Loucy (cell line): ENCODE results near the gene KIF14.

Source experiments
- H2AFZ ChIP-seq: fragments of 200-600 bp; sonication (generic); 2 replicates; pipeline ENCODE4 v1.6.0; 2016; ENCODE audit warnings: antibody characterized with exemption, mild to moderate bottlenecking, low read length, moderate library complexity
- H3F3A ChIP-seq: fragments of 200-600 bp; 2 replicates; pipeline ENCODE4 v1.6.0; 2016; ENCODE audit warnings: antibody characterized with exemption, low read depth, mild to moderate bottlenecking
- H3K27me3 ChIP-seq: fragments of 200-600 bp; sonication (generic); 2 replicates; pipeline ENCODE4 v1.6.1; 2014; ENCODE audit warnings: low read length, mild to moderate bottlenecking; ENCODE audit not compliant: insufficient read depth, poor library complexity, severe bottlenecking
- H3K36me3 ChIP-seq: fragments of 200-600 bp; sonication (generic); 2 replicates; pipeline ENCODE4 v1.6.1; 2016; ENCODE audit warnings: low read length; ENCODE audit not compliant: insufficient read depth
- H3K4me1 ChIP-seq: fragments of 200-600 bp; sonication (generic); 2 replicates; pipeline ENCODE4 v1.5.1; 2014; ENCODE audit warnings: low read length, mild to moderate bottlenecking; ENCODE audit not compliant: insufficient read depth, poor library complexity, severe bottlenecking
- H3K4me2 ChIP-seq: fragments of 200-600 bp; sonication (generic); 2 replicates; pipeline ENCODE4 v1.6.0; 2014; ENCODE audit warnings: antibody characterized with exemption, low read length, low read depth, mild to moderate bottlenecking; ENCODE audit not compliant: poor library complexity, severe bottlenecking
- H3K4me3 ChIP-seq: fragments of 200-600 bp; sonication (generic); 2 replicates; pipeline ENCODE4 v1.5.1; 2014; ENCODE audit warnings: low read length, mild to moderate bottlenecking, mixed read lengths; ENCODE audit not compliant: poor library complexity, severe bottlenecking
- H3K79me2 ChIP-seq: fragments of 200-600 bp; sonication (generic); 2 replicates; pipeline ENCODE4 v1.6.1; 2014; ENCODE audit warnings: low read length; ENCODE audit not compliant: insufficient read depth
- H3K9ac ChIP-seq: fragments of 200-600 bp; sonication (generic); 2 replicates; pipeline ENCODE4 v1.6.0; 2014; ENCODE audit warnings: mild to moderate bottlenecking, low read depth, low read length, moderate library complexity; ENCODE audit not compliant: poor library complexity, severe bottlenecking
- H3K9me2 ChIP-seq: fragments of 200-600 bp; sonication (generic); replicated peaks from 2 replicates; pipeline ENCODE4 v1.6.1; 2016; ENCODE audit warnings: low read depth, low read length, mixed read lengths
- H3K9me3 ChIP-seq: fragments of 200-600 bp; sonication (generic); 2 replicates; pipeline ENCODE4 v1.6.1; 2014; ENCODE audit warnings: mild to moderate bottlenecking, antibody characterized with exemption, low read length, low read depth; ENCODE audit not compliant: insufficient read depth
- H4K20me1 ChIP-seq: fragments of 200-600 bp; sonication (generic); 2 replicates; pipeline ENCODE4 v1.6.0; 2014; ENCODE audit warnings: antibody characterized with exemption, low read length, mild to moderate bottlenecking; ENCODE audit not compliant: insufficient read depth, poor library complexity, severe bottlenecking
- CTCF ChIP-seq: fragments of 200-600 bp; sonication (generic); conservative IDR thresholded peaks from 2 replicates; pipeline ENCODE4 v1.5.1; 2014; ENCODE audit warnings: mild to moderate bottlenecking, antibody characterized with exemption, low read length
- EZH2phosphoT487 ChIP-seq: fragments of 200-600 bp; IDR thresholded peaks from 2 replicates; pipeline ENCODE4 v1.6.1; 2018; ENCODE audit warnings: antibody characterized with exemption, mild to moderate bottlenecking, moderate library complexity, borderline replicate concordance

The KIF14 gene

GRCh38 chr1:200530623-200531261 lies 89.8 kb downstream of the KIF14 start:
- H3K36me3 ChIP-seq = no peaks in the 10 kb centered on the region
- H3K4me3 ChIP-seq = peak overlapping the region; percentile 34
- no peak overlapping the region for H3K9ac ChIP-seq
- H3K9me2 ChIP-seq = no peaks in the 10 kb centered on the region
- peak overlapping the region; percentile 59 for H3K4me2 ChIP-seq
- H3K9me3 ChIP-seq = no peaks in the 10 kb centered on the region
- no peaks in the 10 kb centered on the region for H4K20me1 ChIP-seq
- peak overlapping the region; percentile 78 for H2AFZ ChIP-seq
- H3F3A ChIP-seq = no peaks in the 10 kb centered on the region
- TF ChIP-seq CTCF (no peak), EZH2phosphoT487 (no peak)
- H3K27me3 ChIP-seq = no peaks in the 10 kb centered on the region
- H3K79me2 ChIP-seq = no peaks in the 10 kb centered on the region
- peaks cover 21% of the 10 kb centered on the region for H3K4me1 ChIP-seq

- H3K9me3 ChIP-seq = no peaks in the 10 kb centered on the region
- H3K4me3 ChIP-seq = no peak overlapping the region
- H3F3A ChIP-seq = no peaks in the 10 kb centered on the region
- H3K4me1 ChIP-seq = peaks cover 21% of the 10 kb centered on the region
- H4K20me1 ChIP-seq = no peaks in the 10 kb centered on the region
- no peaks in the 10 kb centered on the region for H3K27me3 ChIP-seq
- H3K9ac ChIP-seq = peak overlapping the region; percentile 5
- no peaks in the 10 kb centered on the region for H3K79me2 ChIP-seq
- TF ChIP-seq CTCF (no peak), EZH2phosphoT487 (no peak)
- H2AFZ ChIP-seq = peak overlapping the region; percentile 64
- H3K36me3 ChIP-seq = no peaks in the 10 kb centered on the region
- H3K9me2 ChIP-seq = no peaks in the 10 kb centered on the region
- peak overlapping the region; percentile 10 for H3K4me2 ChIP-seq
These were observed 91.5 kb downstream of the KIF14 start for GRCh38 chr1:200528858-200529606.

- Histone ChIP-seq H2AFZ (no peak overlapping the region), H3K4me2 (no peak overlapping the region), H3K4me1 (peaks cover 21% of the 10 kb centered on the region), H3K9me2 (no peaks in the 10 kb centered on the region), H3K4me3 (no peak overlapping the region), H3K79me2 (no peaks in the 10 kb centered on the region), H4K20me1 (no peaks in the 10 kb centered on the region), H3F3A (no peaks in the 10 kb centered on the region), H3K9me3 (no peaks in the 10 kb centered on the region), H3K9ac (no peak overlapping the region), H3K27me3 (no peaks in the 10 kb centered on the region), H3K36me3 (no peaks in the 10 kb centered on the region)
- TF ChIP-seq CTCF = no peak
- no peak for TF ChIP-seq EZH2phosphoT487
These were observed 92.9 kb downstream of the KIF14 start for GRCh38 chr1:200527670-200528069.
